HL-60 (cell line): ENCODE measurements around the gene CD19.

ENCODE experiments used
- DNase-seq, 2 experiments: peaks; one replicate each; pipeline ENCODE4 v3.0.0-alpha.2; 2010 to 2020; ENCODE audit warnings: low read depth in 1 of 2, low spot score in 1 of 2
- H3K27ac ChIP-seq: fragments of 250-450 bp; sonication (Bioruptor Pico); replicated peaks from 2 replicates; pipeline ENCODE4 v1.5.1; 2020; ENCODE audit warnings: mild to moderate bottlenecking, moderate library complexity
- H3K27me3 ChIP-seq: fragments of 250-450 bp; sonication (Bioruptor Pico); 2 replicates; pipeline ENCODE4 v1.5.1; 2021; ENCODE audit warnings: mild to moderate bottlenecking, moderate library complexity; ENCODE audit not compliant: insufficient read depth, poor library complexity, severe bottlenecking
- H3K4me3 ChIP-seq: replicated peaks from 2 replicates; pipeline ENCODE4 v1.5.1; 2011; ENCODE audit warnings: mild to moderate bottlenecking, control low read depth, low read length; ENCODE audit not compliant: insufficient read depth
- GABPA ChIP-seq: IDR thresholded peaks from 2 replicates; pipeline ENCODE4 v1.6.1; 2012; ENCODE audit warnings: low read depth
- POLR2AphosphoS5 ChIP-seq: IDR thresholded peaks from 2 replicates; pipeline ENCODE4 v1.6.1; 2012; ENCODE audit warnings: low read depth
- REST ChIP-seq: IDR thresholded peaks from 2 replicates; pipeline ENCODE4 v1.6.1; 2012; ENCODE audit warnings: low read depth; ENCODE audit not compliant: insufficient replicate concordance
- SPI1 ChIP-seq: IDR thresholded peaks from 2 replicates; pipeline ENCODE4 v1.6.1; 2012; ENCODE audit warnings: low read depth, mild to moderate bottlenecking, borderline replicate concordance
- TF ChIP-seq, protein P1 (sequence below): IDR thresholded peaks from one replicate; pipeline ENCODE4 v1.5.1; 2011; ENCODE audit warnings: low read length, control low read depth, inconsistent platforms; ENCODE audit not compliant: insufficient read depth

CD19 gene

GRCh38 chr16:28958836-28959235, 27.1 kb downstream of the CD19 start:
- H3K4me3 ChIP-seq, result no peak overlapping the region
- no peaks in the 10 kb centered on the region for H3K27me3 ChIP-seq
- no peak for TF ChIP-seq POLR2AphosphoS5
- no peak for TF ChIP-seq SPI1
- no peak for TF ChIP-seq GABPA
- TF ChIP-seq REST, result no peak
- TF ChIP-seq, protein P1, sequence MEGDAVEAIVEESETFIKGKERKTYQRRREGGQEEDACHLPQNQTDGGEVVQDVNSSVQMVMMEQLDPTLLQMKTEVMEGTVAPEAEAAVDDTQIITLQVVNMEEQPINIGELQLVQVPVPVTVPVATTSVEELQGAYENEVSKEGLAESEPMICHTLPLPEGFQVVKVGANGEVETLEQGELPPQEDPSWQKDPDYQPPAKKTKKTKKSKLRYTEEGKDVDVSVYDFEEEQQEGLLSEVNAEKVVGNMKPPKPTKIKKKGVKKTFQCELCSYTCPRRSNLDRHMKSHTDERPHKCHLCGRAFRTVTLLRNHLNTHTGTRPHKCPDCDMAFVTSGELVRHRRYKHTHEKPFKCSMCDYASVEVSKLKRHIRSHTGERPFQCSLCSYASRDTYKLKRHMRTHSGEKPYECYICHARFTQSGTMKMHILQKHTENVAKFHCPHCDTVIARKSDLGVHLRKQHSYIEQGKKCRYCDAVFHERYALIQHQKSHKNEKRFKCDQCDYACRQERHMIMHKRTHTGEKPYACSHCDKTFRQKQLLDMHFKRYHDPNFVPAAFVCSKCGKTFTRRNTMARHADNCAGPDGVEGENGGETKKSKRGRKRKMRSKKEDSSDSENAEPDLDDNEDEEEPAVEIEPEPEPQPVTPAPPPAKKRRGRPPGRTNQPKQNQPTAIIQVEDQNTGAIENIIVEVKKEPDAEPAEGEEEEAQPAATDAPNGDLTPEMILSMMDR, result no peak
- no peak for DNase-seq
- no peak overlapping the region for H3K27ac ChIP-seq

DNA sequence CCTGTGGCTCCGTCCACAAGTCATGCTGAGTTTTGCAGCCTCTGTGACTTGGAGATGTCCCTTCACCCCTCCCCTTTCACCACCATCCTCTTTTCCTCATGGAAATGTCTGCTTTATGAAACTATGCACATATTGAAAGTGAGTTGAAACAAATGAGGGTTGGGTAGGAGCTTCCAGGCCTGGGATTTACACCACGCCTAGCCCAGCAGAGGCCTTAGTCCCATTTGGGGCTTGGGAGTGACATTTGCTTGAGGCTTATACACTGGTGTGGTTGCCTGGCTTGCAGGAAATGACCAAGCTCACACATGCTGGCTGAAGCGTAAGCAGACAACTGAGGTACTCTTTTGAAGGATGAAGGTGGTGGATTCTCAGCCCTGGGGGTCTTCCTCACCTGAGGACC, 32.3 kb downstream of the CD19 start:
- H3K4me3 ChIP-seq, result no peak overlapping the region
- no peak overlapping the region for H3K27ac ChIP-seq
- no peaks in the 10 kb centered on the region for H3K27me3 ChIP-seq
- TF ChIP-seq POLR2AphosphoS5, result no peak
- no peak for TF ChIP-seq GABPA
- TF ChIP-seq, protein P1, result no peak
- TF ChIP-seq SPI1, result no peak
- TF ChIP-seq REST, result no peak
- DNase-seq, result no peak

GRCh38 chr16:28964496-28964895, 32.7 kb downstream of the CD19 start:
- TF ChIP-seq, protein P1, result no peak
- TF ChIP-seq REST (no peak), SPI1 (no peak), GABPA (no peak), POLR2AphosphoS5 (no peak)
- Histone ChIP-seq H3K27ac (no peak overlapping the region), H3K4me3 (no peak overlapping the region), H3K27me3 (no peaks in the 10 kb centered on the region)
- no peak for DNase-seq
